ENCODE data around the gene SLC7A1.

Gene SLC7A1

DNA sequence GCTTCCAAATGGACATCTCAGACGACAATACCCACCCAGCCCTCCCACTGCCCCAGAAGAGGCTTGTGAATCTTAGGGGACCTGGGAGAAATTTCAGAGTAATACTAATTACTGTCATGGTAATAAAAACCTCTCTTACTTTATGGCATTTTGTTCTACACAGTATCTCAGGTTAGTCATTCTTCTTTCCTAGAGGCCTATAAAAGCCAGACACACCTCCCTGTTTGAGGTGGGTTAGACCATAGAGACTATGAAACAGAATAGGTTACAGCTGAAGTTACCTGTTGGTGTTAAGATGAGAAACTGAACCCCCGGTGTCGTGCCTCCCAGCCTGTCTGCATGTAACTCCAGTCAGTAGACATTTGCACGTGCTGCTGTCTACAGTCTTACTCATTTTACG is 113.9 kb downstream of the SLC7A1 start:
- Histone ChIP-seq H3K9me3 (ENCODE audit: insufficient read depth, low read depth, low read length) (no peaks in the 10 kb centered on the region), H3K27me3 (ENCODE audit: insufficient read depth, low read length) (no peaks in the 10 kb centered on the region), H3K36me3 (ENCODE audit: insufficient read depth, low read depth, low read length) (no peaks in the 10 kb centered on the region), H3K4me3 (ENCODE audit: low read length) (no peak overlapping the region), H3K27ac (ENCODE audit: low read length) (no peak overlapping the region), H3K9ac (ENCODE audit: low read depth, low read length) (no peak overlapping the region), H3K4me1 (ENCODE audit: insufficient read depth, low read length) (peaks cover 13% of the 10 kb centered on the region)

DNA sequence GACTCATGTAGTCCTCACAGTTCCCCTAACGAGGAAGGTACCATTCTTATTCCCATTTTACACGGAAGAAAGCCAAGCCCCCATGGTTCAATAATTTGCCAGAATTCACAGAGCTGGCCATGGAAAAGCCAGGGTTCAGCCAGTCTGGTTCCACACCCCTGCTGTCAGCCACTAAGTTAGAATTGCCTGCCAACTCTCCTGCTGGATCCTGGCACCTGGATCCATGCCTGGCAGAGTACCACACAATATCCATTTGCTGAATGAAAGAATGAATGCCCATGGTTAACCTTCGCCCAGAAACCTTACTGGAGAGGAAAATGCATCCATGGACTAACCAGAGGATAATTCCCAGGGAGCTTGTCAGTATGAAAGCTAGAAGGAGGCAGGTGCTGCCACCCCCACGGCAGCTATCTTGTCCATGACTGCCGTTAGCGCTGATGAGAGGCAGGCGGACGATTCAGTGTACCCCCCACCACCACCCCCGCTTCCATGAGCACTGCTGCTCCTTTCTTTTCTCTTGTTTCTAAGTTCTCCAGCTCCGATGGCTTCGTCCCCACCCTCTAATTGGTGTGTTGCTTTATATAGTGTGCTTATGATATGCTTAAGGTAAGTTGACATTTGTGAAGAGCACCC is 114.5 kb downstream of the SLC7A1 start:
- no peaks in the 10 kb centered on the region for H3K9me3 ChIP-seq (ENCODE audit: insufficient read depth, low read depth, low read length)
- H3K4me3 ChIP-seq (ENCODE audit: low read length), result no peak overlapping the region
- no peaks in the 10 kb centered on the region for H3K27me3 ChIP-seq (ENCODE audit: insufficient read depth, low read length)
- peaks cover 13% of the 10 kb centered on the region for H3K4me1 ChIP-seq (ENCODE audit: insufficient read depth, low read length)
- no peaks in the 10 kb centered on the region for H3K36me3 ChIP-seq (ENCODE audit: insufficient read depth, low read depth, low read length)
- H3K27ac ChIP-seq (ENCODE audit: low read length), result no peak overlapping the region
- no peak overlapping the region for H3K9ac ChIP-seq (ENCODE audit: low read depth, low read length)

DNA sequence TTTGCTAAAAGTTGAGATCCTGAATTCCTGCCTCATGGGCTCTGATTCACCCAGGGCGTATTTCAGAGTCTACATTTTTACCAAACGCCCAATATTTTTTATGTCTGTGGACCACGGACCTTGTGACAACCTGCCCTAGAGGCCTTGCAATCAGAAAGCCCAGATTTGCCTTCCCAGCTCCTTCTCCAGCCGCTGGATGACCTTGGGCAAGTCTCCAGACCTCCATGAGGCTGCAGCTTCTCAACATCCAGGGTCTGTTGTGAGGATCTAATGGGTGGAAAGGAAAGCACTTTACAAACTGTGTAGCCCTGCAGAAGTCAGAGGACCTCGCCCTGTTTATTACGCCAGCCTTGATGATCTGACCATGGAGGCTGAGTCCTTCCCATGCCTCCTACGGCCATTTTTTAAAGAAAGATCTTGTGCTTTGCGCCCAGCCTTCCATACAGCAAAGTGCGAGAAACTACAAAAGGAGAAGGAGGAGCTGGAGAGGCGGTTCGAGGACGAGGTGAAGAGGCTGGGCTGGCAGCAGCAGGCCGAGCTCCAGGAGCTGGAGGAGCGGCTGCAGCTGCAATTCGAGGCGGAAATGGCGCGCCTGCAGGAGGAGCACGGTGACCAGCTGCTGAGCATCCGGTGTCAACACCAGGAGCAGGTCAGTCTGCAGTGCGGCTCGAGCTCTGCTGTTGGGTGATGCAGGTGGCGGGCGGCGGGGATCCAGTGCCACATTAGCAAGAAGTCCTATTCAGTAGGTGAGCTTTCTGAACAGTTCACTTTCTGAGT is 115.6 kb downstream of the SLC7A1 start:
- H3K27me3 ChIP-seq (ENCODE audit: insufficient read depth, low read length), result no peaks in the 10 kb centered on the region

DNA sequence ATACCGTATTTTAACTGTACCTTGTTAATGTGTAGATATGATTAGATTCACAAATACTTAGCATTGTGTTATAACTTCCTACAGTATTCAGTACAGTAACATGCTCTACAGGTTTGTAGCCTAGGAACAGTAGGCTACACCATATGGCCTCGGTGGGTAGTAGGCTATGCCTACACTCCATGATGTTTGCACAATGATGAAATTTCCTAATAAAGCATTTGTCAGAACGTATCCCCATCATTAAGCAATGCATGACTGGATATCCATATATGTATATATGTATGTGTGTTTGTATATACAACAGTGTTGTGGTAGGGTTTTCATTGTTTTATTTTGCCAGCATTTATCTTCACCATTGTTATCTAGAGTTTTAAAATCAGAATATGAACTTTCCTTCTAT is 119.4 kb downstream of the SLC7A1 start:
- no peaks in the 10 kb centered on the region for H3K27me3 ChIP-seq (ENCODE audit: insufficient read depth, low read length)
- H3K9me3 ChIP-seq (ENCODE audit: insufficient read depth, low read depth, low read length), result no peaks in the 10 kb centered on the region
- H3K9ac ChIP-seq (ENCODE audit: low read depth, low read length), result no peak overlapping the region
- no peak overlapping the region for H3K27ac ChIP-seq (ENCODE audit: low read length)
- H3K4me3 ChIP-seq (ENCODE audit: low read length), result no peak overlapping the region
- no peaks in the 10 kb centered on the region for H3K4me1 ChIP-seq (ENCODE audit: insufficient read depth, low read length)
- no peaks in the 10 kb centered on the region for H3K36me3 ChIP-seq (ENCODE audit: insufficient read depth, low read depth, low read length)

More for the DNA sequence above, 115.6 kb downstream of the SLC7A1 start:
- no peak overlapping the region for H3K9ac ChIP-seq (ENCODE audit: low read depth, low read length)
- no peak overlapping the region for H3K4me3 ChIP-seq (ENCODE audit: low read length)
- no peaks in the 10 kb centered on the region for H3K36me3 ChIP-seq (ENCODE audit: insufficient read depth, low read depth, low read length)
- H3K27ac ChIP-seq (ENCODE audit: low read length), result no peak overlapping the region
- peaks cover 13% of the 10 kb centered on the region for H3K4me1 ChIP-seq (ENCODE audit: insufficient read depth, low read length)
- no peaks in the 10 kb centered on the region for H3K9me3 ChIP-seq (ENCODE audit: insufficient read depth, low read depth, low read length)

DNA sequence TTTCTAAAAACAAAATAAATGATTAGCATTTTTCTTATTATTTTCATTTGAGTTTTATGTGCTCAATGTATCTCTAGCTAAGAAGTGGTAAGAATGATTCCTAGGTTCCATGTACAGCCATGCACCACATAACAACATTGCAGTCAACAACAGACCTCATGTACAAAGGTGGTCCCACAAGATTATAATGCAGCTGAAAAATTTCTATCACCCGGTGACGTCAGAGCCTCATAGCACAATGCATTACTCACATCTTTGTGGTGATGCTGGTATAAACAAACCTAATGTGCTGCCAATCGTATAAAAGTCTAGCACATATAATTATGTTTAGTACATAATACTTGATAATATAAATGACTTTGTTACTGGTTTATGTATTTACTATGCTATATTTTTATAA is 120.5 kb downstream of the SLC7A1 start:
- H3K4me1 ChIP-seq (ENCODE audit: insufficient read depth, low read length), result no peaks in the 10 kb centered on the region
- H3K27me3 ChIP-seq (ENCODE audit: insufficient read depth, low read length), result no peaks in the 10 kb centered on the region
- H3K36me3 ChIP-seq (ENCODE audit: insufficient read depth, low read depth, low read length), result no peaks in the 10 kb centered on the region
- H3K4me3 ChIP-seq (ENCODE audit: low read length), result no peak overlapping the region
- no peak overlapping the region for H3K27ac ChIP-seq (ENCODE audit: low read length)
- H3K9ac ChIP-seq (ENCODE audit: low read depth, low read length), result no peak overlapping the region
- H3K9me3 ChIP-seq (ENCODE audit: insufficient read depth, low read depth, low read length), result no peaks in the 10 kb centered on the region

DNA sequence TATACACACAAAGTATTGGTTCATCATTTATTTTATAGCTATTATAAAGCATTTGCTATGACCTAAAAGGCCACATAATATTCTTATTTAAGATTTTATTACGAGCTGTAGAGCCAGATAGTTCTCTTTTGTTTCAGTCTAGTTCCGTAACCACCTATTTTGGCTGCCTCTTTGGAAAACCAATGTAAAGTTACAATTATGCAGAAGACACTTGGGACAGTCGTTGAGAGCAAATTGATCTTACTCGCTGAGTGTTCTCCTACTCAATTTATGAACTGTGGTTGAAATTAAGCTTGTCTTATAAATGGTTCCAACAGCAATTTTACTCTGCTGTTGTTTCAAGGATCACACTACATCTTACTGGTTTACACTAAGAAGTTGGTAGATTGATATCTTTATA is 122.3 kb downstream of the SLC7A1 start:
- Histone ChIP-seq H3K36me3 (ENCODE audit: insufficient read depth, low read depth, low read length) (no peaks in the 10 kb centered on the region), H3K4me3 (ENCODE audit: low read length) (no peak overlapping the region), H3K9me3 (ENCODE audit: insufficient read depth, low read depth, low read length) (no peaks in the 10 kb centered on the region), H3K9ac (ENCODE audit: low read depth, low read length) (no peak overlapping the region), H3K4me1 (ENCODE audit: insufficient read depth, low read length) (no peaks in the 10 kb centered on the region), H3K27ac (ENCODE audit: low read length) (no peak overlapping the region), H3K27me3 (ENCODE audit: insufficient read depth, low read length) (no peaks in the 10 kb centered on the region)

DNA sequence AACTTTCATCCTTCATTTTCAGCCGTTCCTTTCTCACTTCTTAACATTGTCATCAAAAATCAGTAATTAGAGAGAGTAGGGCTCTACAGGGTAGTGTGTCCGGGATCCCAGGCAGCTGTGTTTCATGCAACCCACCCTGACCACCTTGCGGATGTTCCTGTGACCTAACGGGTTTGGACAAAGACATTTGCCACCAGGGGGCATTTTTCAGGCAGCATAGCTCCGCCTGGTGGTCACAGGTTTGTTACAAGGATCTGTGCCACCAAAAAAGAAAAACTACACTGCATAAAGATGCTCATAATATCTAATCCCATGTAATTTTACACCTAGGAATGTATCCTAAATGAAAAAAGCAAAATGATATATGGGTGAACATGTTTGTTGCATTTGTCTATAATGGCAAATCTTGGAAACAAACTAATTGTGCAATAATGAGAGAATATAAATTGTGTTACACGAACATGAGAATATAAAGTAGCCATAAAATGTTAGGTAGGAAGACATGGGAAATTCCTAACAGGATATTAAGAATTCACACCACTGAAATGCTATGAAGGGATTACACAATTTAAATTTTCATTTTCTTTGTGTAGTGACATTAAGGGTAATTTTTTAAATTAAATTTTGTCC is 123.0 kb downstream of the SLC7A1 start:
- no peak overlapping the region for H3K9ac ChIP-seq (ENCODE audit: low read depth, low read length)
- no peak overlapping the region for H3K27ac ChIP-seq (ENCODE audit: low read length)

DNA sequence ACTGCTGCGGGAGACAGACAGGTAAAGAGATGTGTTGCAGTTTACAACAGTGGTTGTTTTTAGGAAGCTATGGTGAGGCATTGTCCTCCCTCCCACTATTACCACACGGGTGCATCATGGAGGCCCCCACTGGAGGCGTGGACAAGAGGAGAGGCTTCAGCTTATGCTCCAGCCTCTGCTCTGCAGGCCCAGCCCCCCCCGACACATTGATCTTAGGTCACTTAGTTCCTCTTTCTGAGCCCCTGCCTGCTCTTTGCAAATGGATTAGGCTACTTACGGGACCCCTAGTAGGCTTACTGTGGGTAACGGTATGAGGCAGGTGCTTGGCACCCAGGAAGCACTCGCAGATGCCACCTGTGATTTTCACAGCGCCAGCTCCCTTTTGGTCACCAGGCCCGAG is 123.9 kb downstream of the SLC7A1 start:
- no peak overlapping the region for H3K4me3 ChIP-seq (ENCODE audit: low read length)
- H3K9me3 ChIP-seq (ENCODE audit: insufficient read depth, low read depth, low read length), result no peaks in the 10 kb centered on the region
- H3K27ac ChIP-seq (ENCODE audit: low read length), result no peak overlapping the region
- no peak overlapping the region for H3K9ac ChIP-seq (ENCODE audit: low read depth, low read length)
- H3K36me3 ChIP-seq (ENCODE audit: insufficient read depth, low read depth, low read length), result no peaks in the 10 kb centered on the region
- H3K27me3 ChIP-seq (ENCODE audit: insufficient read depth, low read length), result no peaks in the 10 kb centered on the region
- H3K4me1 ChIP-seq (ENCODE audit: insufficient read depth, low read length), result no peaks in the 10 kb centered on the region

More for the DNA sequence above, 123.0 kb downstream of the SLC7A1 start:
- Histone ChIP-seq H3K9me3 (ENCODE audit: insufficient read depth, low read depth, low read length) (no peaks in the 10 kb centered on the region), H3K4me3 (ENCODE audit: low read length) (no peak overlapping the region), H3K36me3 (ENCODE audit: insufficient read depth, low read depth, low read length) (no peaks in the 10 kb centered on the region), H3K27me3 (ENCODE audit: insufficient read depth, low read length) (no peaks in the 10 kb centered on the region), H3K4me1 (ENCODE audit: insufficient read depth, low read length) (no peaks in the 10 kb centered on the region)

DNA sequence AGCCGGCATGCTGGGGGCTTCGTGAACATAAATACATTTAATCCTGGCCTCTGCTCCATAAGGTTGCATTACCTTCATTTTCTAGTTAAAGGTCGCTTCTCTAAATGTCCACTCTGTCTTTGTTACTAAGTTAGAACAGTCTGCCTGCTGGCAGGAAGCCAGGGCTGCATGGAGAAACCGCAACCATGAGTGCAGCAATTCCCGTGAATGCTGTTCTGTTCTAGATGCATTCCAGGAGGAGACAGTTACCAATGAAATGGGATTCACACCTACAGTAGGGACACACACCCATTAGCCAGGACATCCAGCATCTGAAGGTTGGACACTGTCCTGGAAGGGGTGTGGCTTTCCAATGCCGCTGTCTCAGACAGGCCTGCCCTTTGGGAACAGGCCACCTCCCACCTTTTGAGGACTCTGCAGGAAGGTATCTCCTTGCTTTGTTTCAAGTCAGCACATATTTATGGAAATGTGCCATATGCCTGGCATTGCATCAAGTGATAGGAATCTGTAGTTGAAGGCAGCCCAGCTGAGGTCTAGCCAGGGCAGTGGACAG is 129.7 kb downstream of the SLC7A1 start:
- Histone ChIP-seq H3K36me3 (ENCODE audit: insufficient read depth, low read depth, low read length) (no peaks in the 10 kb centered on the region), H3K27ac (ENCODE audit: low read length) (no peak overlapping the region), H3K9ac (ENCODE audit: low read depth, low read length) (no peak overlapping the region), H3K4me3 (ENCODE audit: low read length) (no peak overlapping the region), H3K9me3 (ENCODE audit: insufficient read depth, low read depth, low read length) (no peaks in the 10 kb centered on the region), H3K4me1 (ENCODE audit: insufficient read depth, low read length) (no peaks in the 10 kb centered on the region), H3K27me3 (ENCODE audit: insufficient read depth, low read length) (no peaks in the 10 kb centered on the region)

DNA sequence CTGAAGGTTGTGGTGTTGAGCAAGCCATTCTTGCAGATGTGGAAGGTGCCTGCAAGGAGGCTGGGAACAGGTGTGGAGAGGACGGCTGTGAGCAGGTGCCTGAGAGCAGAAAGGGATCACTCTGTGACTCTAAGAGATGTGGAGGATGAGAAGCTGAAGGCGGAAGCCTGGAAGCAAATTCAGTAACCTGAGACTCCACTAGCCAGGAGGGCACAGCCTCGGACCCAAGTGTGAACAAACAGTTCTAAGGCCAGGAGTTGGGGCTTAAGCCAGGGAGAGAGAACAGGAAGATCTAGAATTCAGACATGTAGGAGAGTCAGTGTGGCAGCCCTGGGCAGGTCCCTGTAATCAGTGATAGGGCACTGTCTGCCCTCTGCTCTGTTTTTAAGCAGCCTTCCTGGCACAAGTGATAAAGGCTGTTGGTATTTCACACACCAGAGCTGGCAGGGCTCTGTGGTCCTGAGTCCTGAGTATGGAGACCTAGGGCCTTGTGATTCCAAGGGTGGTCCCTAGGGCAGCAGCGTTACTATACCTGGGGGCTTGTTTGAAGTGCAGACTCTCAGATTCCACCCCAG is 131.3 kb downstream of the SLC7A1 start:
- no peaks in the 10 kb centered on the region for H3K36me3 ChIP-seq (ENCODE audit: insufficient read depth, low read depth, low read length)

DNA sequence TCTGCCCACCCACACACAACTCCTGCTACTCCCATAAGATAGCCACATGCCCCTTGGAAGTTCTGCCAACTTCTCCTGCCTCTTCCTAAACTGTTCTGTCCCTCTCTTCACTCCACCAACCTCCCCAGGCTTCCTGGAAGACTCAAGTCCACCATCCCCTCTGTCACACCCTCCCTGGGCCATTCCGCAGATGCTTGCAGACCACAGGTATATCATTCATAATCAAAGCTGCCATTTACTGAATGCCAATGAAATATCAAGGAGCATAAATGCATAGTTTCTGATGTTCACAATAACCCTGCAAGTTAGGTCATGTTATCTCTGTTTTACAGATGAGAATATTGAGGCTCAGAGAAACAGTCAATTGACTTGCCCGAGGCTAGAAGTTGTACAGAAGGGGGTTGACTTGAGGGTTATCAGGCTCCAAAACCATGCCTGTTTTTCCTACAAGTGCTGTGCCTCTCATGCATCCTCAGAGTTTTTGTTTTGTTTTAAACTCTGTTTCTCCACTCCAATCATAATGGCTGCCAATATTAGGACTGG is 135.6 kb downstream of the SLC7A1 start:
- no peak overlapping the region for H3K9ac ChIP-seq (ENCODE audit: low read depth, low read length)
- no peak overlapping the region for H3K27ac ChIP-seq (ENCODE audit: low read length)
- no peak overlapping the region for H3K4me3 ChIP-seq (ENCODE audit: low read length)

More for the DNA sequence above, 131.3 kb downstream of the SLC7A1 start:
- H3K27ac ChIP-seq (ENCODE audit: low read length), result no peak overlapping the region
- no peaks in the 10 kb centered on the region for H3K9me3 ChIP-seq (ENCODE audit: insufficient read depth, low read depth, low read length)
- no peaks in the 10 kb centered on the region for H3K27me3 ChIP-seq (ENCODE audit: insufficient read depth, low read length)
- H3K9ac ChIP-seq (ENCODE audit: low read depth, low read length), result no peak overlapping the region
- no peaks in the 10 kb centered on the region for H3K4me1 ChIP-seq (ENCODE audit: insufficient read depth, low read length)
- no peak overlapping the region for H3K4me3 ChIP-seq (ENCODE audit: low read length)

More for the DNA sequence above, 135.6 kb downstream of the SLC7A1 start:
- H3K27me3 ChIP-seq (ENCODE audit: insufficient read depth, low read length), result no peaks in the 10 kb centered on the region
- no peaks in the 10 kb centered on the region for H3K36me3 ChIP-seq (ENCODE audit: insufficient read depth, low read depth, low read length)
- no peaks in the 10 kb centered on the region for H3K4me1 ChIP-seq (ENCODE audit: insufficient read depth, low read length)
- no peaks in the 10 kb centered on the region for H3K9me3 ChIP-seq (ENCODE audit: insufficient read depth, low read depth, low read length)

Data from iPS-20b (cell line).